ENCODE data around the gene CD151. TPM values are rescaled to one million over a fixed set of nuclear protein-coding genes. Genes with fewer than 3 reads are reported as not detected.

The CD151 gene
- total RNA-seq, 5 donors from 2014 or later (not counting 1 experiment from before 2014, with no cell fraction given), result 14.9 to 28.2 (median 25.6) TPM

DNA sequence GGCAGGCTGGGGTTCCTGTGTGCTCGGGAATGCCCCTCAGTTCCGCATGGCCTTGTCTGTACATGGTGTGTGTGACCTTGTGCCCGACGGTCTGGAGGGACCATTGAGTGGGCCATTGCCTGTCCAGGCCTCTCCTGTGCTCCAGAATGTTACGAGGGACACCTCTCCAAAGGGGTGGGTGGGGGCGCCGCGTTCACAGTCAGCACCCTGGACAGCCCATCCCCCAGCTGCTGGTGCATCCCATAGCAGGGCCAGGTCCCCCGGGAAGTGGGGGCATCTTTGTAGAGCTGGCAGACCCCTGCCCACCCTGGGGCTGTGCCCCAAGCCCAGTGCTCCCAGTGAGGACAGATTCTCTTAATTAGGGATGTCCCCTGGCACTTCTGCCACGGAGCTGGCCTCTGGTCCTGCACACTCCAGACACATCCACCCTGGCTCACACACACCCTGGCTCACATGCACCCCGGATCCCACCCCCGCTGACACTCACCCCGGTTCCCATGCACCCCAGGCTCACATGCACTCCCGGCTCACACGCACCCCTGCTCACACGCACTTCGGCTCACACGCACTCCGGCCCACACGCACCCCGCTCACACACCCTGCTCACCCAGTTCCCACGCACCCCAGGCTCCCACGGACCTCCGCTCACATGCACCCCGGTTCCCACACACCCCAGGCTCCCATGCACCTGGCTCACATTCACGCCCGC is 25.5 kb downstream of the CD151 start:
- no peaks in the 10 kb centered on the region for H3K9me3 ChIP-seq
- DNase-seq (no peak), ATAC-seq (replicated peaks in 1 of 4) (no peak)
- no peak overlapping the region for H3K4me3 Mint-ChIP-seq
- ChIA-PET CTCF (no interaction called here), POLR2A (interaction anchor here in 1 of 2 donors (0.7 kb wide), 1 partner anchor 10 kb away, joined by 7 read pairs; no protein-coding TSS in a partner anchor)
- no peak overlapping the region for H3K27ac ChIP-seq (ENCODE audit: low read length)
- 89% methylated on average over 22 of the region's 27 CpGs for WGBS (ENCODE audit: insufficient coverage)
- no peak overlapping the region for H3K27ac Mint-ChIP-seq
- no peaks in the 10 kb centered on the region for H3K36me3 ChIP-seq (ENCODE audit: control insufficient read depth in 2 of 2, extremely low read depth in 1 of 2, insufficient read depth in 1 of 2, low read length in 1 of 2)
- H3K27me3 ChIP-seq (replicated peaks in 1 of 2; ENCODE audit: control insufficient read depth in 2 of 2, extremely low read depth in 1 of 2, insufficient read depth in 2 of 2, low read length in 1 of 2), result peaks cover 0 to 10% of the 10 kb centered on the region in 2 experiments
- no peaks in the 10 kb centered on the region for H3K9me3 Mint-ChIP-seq
- peaks cover 0 to 4% (median 0%) of the 10 kb centered on the region in 3 donors for H3K4me1 Mint-ChIP-seq
- no peak overlapping the region for H3K4me3 ChIP-seq (ENCODE audit: control insufficient read depth in 1 of 2, extremely low read depth in 1 of 2, low read length in 1 of 2)
- no peaks in the 10 kb centered on the region for H3K36me3 Mint-ChIP-seq
- no peaks in the 10 kb centered on the region for H3K27me3 Mint-ChIP-seq
- peaks cover 0 to 6% of the 10 kb centered on the region in 2 experiments for H3K4me1 ChIP-seq (ENCODE audit: control insufficient read depth in 1 of 2, extremely low read depth in 1 of 2, insufficient read depth in 2 of 2, low read length in 2 of 2)

- no peak overlapping the region for H3K27ac Mint-ChIP-seq
- CTCF ChIA-PET, result no interaction called here
These were observed 26.1 kb downstream of the CD151 start for GRCh38 chr11:858762-859339.

DNA sequence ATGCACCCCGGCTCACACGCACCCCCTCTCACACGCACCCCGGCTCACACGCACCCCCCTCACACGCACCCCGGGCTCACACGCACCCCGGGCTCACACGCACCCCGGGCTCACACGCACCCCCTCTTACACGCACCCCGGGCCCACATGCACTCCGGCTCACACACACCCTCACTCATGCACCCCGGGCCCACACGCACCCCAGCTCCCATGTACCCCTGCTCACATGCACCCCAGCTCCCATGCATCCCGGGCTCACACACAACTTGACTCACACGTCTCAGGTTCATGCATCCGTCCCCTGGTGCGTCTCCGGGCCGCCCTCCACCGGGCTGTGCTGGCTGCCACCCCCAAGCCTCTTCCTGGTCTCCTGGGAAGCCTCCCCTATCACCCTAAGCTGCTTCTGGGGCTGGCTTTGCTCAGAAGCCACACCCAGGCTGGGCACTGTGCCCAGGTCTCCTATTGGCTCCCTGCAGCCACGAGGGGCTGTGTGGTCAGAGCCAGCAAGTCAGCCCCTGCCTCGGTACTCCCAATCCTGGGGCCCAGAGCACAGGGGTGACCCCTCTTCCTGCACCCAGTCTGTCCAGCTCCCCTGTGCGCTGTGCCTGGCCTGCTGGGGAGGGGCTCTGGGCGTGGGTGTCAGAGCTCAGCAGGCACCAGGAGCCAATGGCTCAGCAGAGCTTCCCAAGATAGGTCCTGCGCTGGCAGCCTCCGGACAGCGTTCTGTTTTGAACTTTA is 26.8 kb downstream of the CD151 start:
- H3K4me3 Mint-ChIP-seq, result no peak overlapping the region
- ChIA-PET CTCF (no interaction called here), POLR2A (no interaction called here)
- no peak for DNase-seq
- Histone ChIP-seq H3K4me1 (ENCODE audit: control insufficient read depth in 1 of 2, extremely low read depth in 1 of 2, insufficient read depth in 2 of 2, low read length in 2 of 2) (peaks cover 0 to 6% of the 10 kb centered on the region in 2 experiments), H3K27me3 (replicated peaks in 1 of 2; ENCODE audit: control insufficient read depth in 2 of 2, extremely low read depth in 1 of 2, insufficient read depth in 2 of 2, low read length in 1 of 2) (peaks cover 0 to 10% of the 10 kb centered on the region in 2 experiments), H3K36me3 (ENCODE audit: control insufficient read depth in 2 of 2, extremely low read depth in 1 of 2, insufficient read depth in 1 of 2, low read length in 1 of 2) (no peaks in the 10 kb centered on the region), H3K9me3 (no peaks in the 10 kb centered on the region), H3K27ac (ENCODE audit: low read length) (no peak overlapping the region), H3K4me3 (ENCODE audit: control insufficient read depth in 1 of 2, extremely low read depth in 1 of 2, low read length in 1 of 2) (no peak overlapping the region)
- no peaks in the 10 kb centered on the region for H3K27me3 Mint-ChIP-seq
- 80% methylated on average over 15 of the region's 31 CpGs for WGBS (ENCODE audit: insufficient coverage)
- no peak overlapping the region for H3K27ac Mint-ChIP-seq
- peaks cover 0 to 4% (median 0%) of the 10 kb centered on the region in 3 donors for H3K4me1 Mint-ChIP-seq
- ATAC-seq (replicated peaks in 1 of 4), result no peak
- H3K9me3 Mint-ChIP-seq, result no peaks in the 10 kb centered on the region
- no peaks in the 10 kb centered on the region for H3K36me3 Mint-ChIP-seq

More at GRCh38 chr11:858762-859339, 26.1 kb downstream of the CD151 start:
- H3K27me3 Mint-ChIP-seq, result no peaks in the 10 kb centered on the region
- DNase-seq, result no peak
- ATAC-seq (replicated peaks in 1 of 4), result no peak
- Histone ChIP-seq H3K4me3 (ENCODE audit: control insufficient read depth in 1 of 2, extremely low read depth in 1 of 2, low read length in 1 of 2) (no peak overlapping the region), H3K27ac (ENCODE audit: low read length) (no peak overlapping the region), H3K9me3 (no peaks in the 10 kb centered on the region), H3K36me3 (ENCODE audit: control insufficient read depth in 2 of 2, extremely low read depth in 1 of 2, insufficient read depth in 1 of 2, low read length in 1 of 2) (no peaks in the 10 kb centered on the region), H3K4me1 (ENCODE audit: control insufficient read depth in 1 of 2, extremely low read depth in 1 of 2, insufficient read depth in 2 of 2, low read length in 2 of 2) (peaks cover 0 to 6% of the 10 kb centered on the region in 2 experiments), H3K27me3 (replicated peaks in 1 of 2; ENCODE audit: control insufficient read depth in 2 of 2, extremely low read depth in 1 of 2, insufficient read depth in 2 of 2, low read length in 1 of 2) (peaks cover 0 to 10% of the 10 kb centered on the region in 2 experiments)
- POLR2A ChIA-PET, result interaction anchor here in 1 of 2 donors (0.7 kb wide), 1 partner anchor 9 kb away, joined by 7 read pairs; no protein-coding TSS in a partner anchor
- no peaks in the 10 kb centered on the region for H3K36me3 Mint-ChIP-seq
- no peak overlapping the region for H3K4me3 Mint-ChIP-seq
- H3K4me1 Mint-ChIP-seq, result peaks cover 0 to 4% (median 0%) of the 10 kb centered on the region in 3 donors
- 93% methylated on average over 25 of the region's 37 CpGs for WGBS (ENCODE audit: insufficient coverage)
- no peaks in the 10 kb centered on the region for H3K9me3 Mint-ChIP-seq

GRCh38 chr11:860234-861104 is 27.7 kb downstream of the CD151 start:
- POLR2A ChIA-PET, result no interaction called here
- Mint-ChIP-seq H3K36me3 (no peaks in the 10 kb centered on the region), H3K9me3 (no peaks in the 10 kb centered on the region), H3K4me3 (no peak overlapping the region), H3K4me1 (peaks cover 0 to 4% (median 0%) of the 10 kb centered on the region in 3 donors), H3K27ac (no peak overlapping the region), H3K27me3 (no peaks in the 10 kb centered on the region)
- H3K4me3 ChIP-seq (ENCODE audit: control insufficient read depth in 1 of 2, extremely low read depth in 1 of 2, low read length in 1 of 2), result no peak overlapping the region
- peaks cover 0 to 10% of the 10 kb centered on the region in 2 experiments for H3K27me3 ChIP-seq (replicated peaks in 1 of 2; ENCODE audit: control insufficient read depth in 2 of 2, extremely low read depth in 1 of 2, insufficient read depth in 2 of 2, low read length in 1 of 2)
- H3K27ac ChIP-seq (ENCODE audit: low read length), result no peak overlapping the region
- 86% methylated on average over 19 of the region's 21 CpGs for WGBS (ENCODE audit: insufficient coverage)
- ATAC-seq (replicated peaks in 1 of 4), result no peak
- H3K36me3 ChIP-seq (ENCODE audit: control insufficient read depth in 2 of 2, extremely low read depth in 1 of 2, insufficient read depth in 1 of 2, low read length in 1 of 2), result no peaks in the 10 kb centered on the region
- no peak for DNase-seq
- CTCF ChIA-PET, result no interaction called here
- H3K9me3 ChIP-seq, result no peaks in the 10 kb centered on the region
- H3K4me1 ChIP-seq (ENCODE audit: control insufficient read depth in 1 of 2, extremely low read depth in 1 of 2, insufficient read depth in 2 of 2, low read length in 2 of 2), result peaks cover 0 to 6% of the 10 kb centered on the region in 2 experiments

DNA sequence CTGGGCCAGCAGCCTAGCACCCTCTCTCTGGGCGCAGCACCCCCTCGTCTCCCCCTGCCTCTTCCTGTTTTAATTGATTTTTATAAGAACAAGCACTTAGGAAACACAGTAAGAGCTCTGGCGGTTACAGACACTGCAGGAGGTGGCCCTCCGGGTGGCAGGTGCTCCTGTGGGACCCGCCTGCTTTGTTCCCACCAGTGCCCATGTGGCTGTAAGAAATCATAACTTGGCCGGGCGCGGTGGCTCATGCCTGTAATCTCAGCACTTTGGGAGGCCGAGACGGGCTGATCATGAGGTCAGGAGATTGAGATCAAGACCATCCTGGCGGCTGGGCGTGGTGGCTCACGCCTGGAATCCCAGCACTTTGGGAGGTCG is 28.3 kb downstream of the CD151 start:
- no peak overlapping the region for H3K4me3 ChIP-seq (ENCODE audit: control insufficient read depth in 1 of 2, extremely low read depth in 1 of 2, low read length in 1 of 2)
- no peaks in the 10 kb centered on the region for H3K27me3 Mint-ChIP-seq
- POLR2A ChIA-PET, result no interaction called here
- H3K4me1 Mint-ChIP-seq, result peaks cover 0 to 4% (median 0%) of the 10 kb centered on the region in 3 donors
- CTCF ChIA-PET, result interaction anchor here in 1 of 2 donors (0.7 kb wide), 1 partner anchor 131 kb away, joined by 3 read pairs; no protein-coding TSS in a partner anchor
- no peaks in the 10 kb centered on the region for H3K36me3 ChIP-seq (ENCODE audit: control insufficient read depth in 2 of 2, extremely low read depth in 1 of 2, insufficient read depth in 1 of 2, low read length in 1 of 2)
- H3K4me1 ChIP-seq (ENCODE audit: control insufficient read depth in 1 of 2, extremely low read depth in 1 of 2, insufficient read depth in 2 of 2, low read length in 2 of 2), result peaks cover 0 to 6% of the 10 kb centered on the region in 2 experiments
- H3K27me3 ChIP-seq (replicated peaks in 1 of 2; ENCODE audit: control insufficient read depth in 2 of 2, extremely low read depth in 1 of 2, insufficient read depth in 2 of 2, low read length in 1 of 2), result peaks cover 0 to 10% of the 10 kb centered on the region in 2 experiments
- no peak for DNase-seq
- no peaks in the 10 kb centered on the region for H3K9me3 Mint-ChIP-seq
- no peak overlapping the region for H3K27ac ChIP-seq (ENCODE audit: low read length)
- no peaks in the 10 kb centered on the region for H3K36me3 Mint-ChIP-seq
- 90% methylated on average over 11 of the region's 14 CpGs for WGBS (ENCODE audit: insufficient coverage)
- no peak for ATAC-seq (replicated peaks in 1 of 4)
- H3K4me3 Mint-ChIP-seq, result no peak overlapping the region
- no peak overlapping the region for H3K27ac Mint-ChIP-seq
- no peaks in the 10 kb centered on the region for H3K9me3 ChIP-seq
